Stimulated activated CD8-positive, alpha-beta memory T cell treated with anti-CD3 and anti-CD28 coated beads, Interleukin-4, amount 100 ng/mL, for 24 hours (primary cell): ENCODE data around the gene MCHR2.
"Not testable (repeated sequence)": the region's sequence is repeated elsewhere in the genome, so short reads cannot be mapped to it uniquely, and the experiment has no call there.

Experiments
- DNase-seq: peaks from one replicate; pipeline ENCODE4 v3.0.0-alpha.2; 2020; ENCODE audit warnings: low read depth

The MCHR2 gene

GRCh38 chr6:99993533-99994251 lies at the start of gene MCHR2:
MCHR2 (minus strand) TSS chr6:99994223; CDS start chr6:99956147, 38,076 bp downstream.
- DNase-seq = no peak

DNA sequence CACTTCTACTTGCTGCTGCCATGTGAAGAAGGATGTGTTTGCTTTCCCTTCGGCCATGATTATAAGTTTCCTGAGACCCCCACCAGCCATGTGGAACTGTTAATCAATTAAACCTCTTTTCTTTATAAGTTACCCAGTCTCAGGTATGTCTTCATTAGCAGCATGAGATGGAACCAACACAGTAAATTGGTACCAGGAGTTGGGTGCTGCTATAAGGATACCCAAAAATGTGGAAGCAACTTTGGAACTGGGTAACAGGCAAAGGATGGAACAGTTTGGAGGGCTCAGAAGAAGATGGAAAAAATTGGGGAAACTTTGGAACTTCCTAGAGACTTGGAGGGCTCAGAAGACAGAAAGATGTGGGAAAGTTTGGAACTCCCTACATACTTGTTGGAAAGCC lies 44.5 kb upstream of the MCHR2 start:
- not testable (repeated sequence) for DNase-seq

DNA sequence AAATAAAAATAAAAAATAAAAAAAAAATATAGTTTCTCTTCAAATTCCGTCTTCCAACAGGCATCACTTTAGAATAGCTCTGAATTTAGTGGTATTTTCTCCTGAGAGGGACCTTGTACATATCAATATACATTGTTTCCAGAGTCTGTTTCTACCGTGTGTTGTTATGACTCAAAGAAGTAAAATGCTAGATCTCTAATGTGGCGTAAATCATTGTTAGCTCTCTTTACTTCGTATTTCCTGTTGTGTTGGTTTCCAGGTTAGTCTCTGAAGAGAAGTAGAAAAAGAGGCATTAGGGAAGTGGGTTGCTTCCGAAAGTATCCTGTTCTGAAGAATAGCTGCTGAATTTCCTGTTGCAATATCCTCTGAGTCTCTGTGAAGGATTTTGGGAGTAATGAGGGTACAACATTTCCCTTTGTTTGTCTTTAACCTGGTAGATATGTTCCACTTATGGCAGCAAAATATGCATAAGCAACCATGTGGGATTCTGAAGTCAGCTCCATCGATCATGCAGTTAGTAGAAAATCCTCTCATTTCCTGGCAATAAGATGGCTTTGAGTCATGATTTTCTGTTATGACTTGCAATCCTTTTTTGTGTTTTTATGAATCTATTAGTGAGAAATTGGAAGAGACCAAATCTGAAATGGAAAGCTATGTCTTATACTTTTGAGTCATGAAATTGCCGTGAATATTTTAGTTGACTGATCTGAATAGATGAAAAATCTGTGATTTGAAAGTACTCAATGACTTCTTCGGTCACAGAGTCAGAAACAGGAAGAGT lies 42.0 kb upstream of the MCHR2 start:
- no peak for DNase-seq

GRCh38 chr6:100023798-100024197 lies 29.8 kb upstream of the MCHR2 start:
- no peak for DNase-seq

DNA sequence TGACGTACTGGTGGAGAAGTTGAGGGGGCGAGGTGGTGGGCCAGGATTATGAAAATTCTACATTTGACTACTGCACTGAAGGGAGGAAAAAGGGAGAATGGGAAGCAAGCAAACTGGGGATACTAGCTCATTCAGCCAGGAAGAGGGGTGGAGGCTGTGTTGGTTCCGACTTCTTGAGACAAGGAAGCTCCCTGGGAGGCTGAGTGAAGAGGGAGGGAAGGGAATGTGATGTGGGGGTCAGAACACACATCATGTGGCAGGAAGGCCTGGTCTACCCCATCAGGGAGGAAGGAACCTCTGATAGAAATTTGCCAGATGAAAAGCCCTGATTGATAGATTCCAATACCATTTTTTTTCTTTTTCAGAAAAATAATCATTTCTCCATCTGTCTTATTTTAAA lies 28.8 kb upstream of the MCHR2 start:
- no peak for DNase-seq

DNA sequence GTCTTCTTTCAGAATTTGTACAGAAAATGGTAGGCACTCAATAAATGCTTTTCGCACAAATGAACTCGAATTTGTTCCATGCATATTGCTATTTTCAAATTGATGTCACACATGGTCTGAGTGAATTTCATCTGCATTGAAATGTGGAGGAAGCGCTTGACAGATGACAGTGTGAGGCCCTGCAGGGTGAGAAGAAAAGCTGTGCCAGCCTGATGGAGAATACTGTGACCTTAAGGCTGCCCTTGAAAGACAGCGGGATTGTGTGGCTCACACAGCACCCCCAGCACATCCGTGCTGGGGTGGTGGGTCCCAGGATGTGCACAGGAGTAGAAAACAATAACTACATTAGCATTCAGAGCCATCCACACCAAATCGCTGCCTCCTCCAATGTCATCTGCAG lies 14.8 kb upstream of the MCHR2 start:
- no peak for DNase-seq

DNA sequence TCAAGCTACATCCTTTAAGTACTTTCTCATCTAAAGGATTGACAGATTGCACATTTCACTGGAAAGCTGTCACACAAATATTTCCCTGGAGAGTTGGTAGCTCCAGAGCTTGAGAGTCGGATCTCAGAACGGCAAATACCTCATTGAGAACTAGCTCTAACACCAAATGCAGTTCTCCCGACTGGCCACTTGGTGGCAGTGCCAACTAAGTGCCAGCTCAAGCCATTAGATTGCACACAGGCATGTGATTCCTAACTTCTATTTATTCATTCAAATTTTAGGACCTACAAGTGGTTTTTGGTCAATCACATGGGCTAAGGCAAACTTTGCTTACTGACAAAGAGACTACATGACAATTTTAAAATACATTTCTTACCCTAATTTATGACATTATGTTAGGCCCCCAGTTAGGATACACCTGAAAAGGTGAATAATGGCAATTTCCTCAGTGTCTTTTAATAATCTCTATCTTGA lies 7.9 kb upstream of the MCHR2 start:
- DNase-seq = no peak

DNA sequence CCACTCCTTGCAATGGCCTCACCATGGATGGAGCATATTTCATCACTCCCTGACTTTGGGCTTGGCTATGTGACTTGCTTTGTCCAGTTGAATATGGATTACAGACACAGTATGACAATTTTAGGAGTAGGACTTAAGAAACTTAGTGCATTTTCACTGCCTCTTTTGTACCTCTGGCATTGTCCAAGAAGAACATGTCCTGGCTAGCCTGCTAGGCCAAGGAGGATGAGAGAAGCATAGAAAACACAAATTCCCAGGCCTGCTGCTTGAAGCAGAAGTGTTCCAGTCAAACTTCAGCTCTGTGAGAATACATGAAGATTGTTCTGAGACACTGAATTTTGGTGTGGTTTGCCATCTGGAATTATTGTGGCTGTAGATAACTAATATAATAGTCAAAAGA lies 3.1 kb upstream of the MCHR2 start:
- no peak for DNase-seq

DNA sequence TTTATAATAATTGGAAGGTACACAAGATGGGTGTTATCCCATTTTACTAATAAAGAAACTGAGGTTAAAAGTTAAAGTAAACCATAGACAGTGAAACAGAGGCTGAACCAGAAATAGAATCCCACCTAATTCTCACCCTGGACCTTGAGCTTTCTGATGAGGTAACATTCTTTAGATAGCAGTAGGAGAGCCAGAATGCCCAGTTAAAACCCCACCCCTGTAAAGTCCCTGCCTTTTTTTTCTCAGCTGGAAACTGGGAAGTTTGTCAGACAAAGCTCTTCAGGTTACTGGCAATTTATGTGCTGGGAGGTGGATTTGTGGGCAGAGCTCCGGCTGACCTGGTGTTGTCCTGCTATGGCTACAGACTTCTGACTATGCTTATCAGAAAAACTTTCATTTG lies 1.9 kb upstream of the MCHR2 start:
- no peak for DNase-seq

- DNase-seq = no peak
These were observed 884 bp downstream of the MCHR2 start for GRCh38 chr6:99993146-99993532.

DNA sequence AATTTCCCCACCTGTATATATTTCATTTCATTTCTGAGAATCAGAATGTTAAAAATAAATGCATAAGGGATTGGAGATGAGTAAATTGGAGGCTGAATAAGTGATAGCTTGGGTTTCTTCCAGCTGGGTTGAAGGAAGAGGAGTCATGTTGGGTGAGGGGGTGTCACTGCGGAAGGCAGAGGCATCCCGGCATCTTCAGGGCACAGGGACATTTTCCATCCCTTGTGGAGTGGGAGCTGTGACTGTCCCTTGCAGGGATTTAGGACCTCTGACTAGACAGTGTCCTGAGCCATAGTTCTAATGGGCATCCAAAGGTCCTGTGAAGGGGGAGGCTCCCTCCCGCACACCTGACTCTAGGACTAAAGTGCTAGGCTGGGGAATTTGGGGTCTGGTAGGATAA lies 2.1 kb downstream of the MCHR2 start:
- no peak for DNase-seq

DNA sequence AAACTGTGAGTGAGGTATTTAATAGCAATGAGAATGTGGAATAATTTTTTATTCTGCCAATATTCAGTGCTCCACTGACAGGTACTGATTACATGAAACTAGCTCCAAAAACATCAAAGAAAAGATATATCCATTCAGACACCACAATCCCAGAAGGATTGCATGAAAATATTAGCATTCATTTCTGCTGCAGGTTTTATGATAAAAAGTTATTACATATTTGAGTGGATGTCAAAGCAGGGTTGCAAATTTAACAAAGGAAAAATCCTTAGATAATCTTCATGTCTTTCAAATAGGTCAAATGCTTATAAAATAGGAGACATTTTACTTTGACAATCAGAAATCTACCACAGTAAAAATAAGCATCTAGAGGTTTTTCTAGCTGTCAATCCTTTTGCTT lies 13.3 kb downstream of the MCHR2 start:
- DNase-seq = no peak

DNA sequence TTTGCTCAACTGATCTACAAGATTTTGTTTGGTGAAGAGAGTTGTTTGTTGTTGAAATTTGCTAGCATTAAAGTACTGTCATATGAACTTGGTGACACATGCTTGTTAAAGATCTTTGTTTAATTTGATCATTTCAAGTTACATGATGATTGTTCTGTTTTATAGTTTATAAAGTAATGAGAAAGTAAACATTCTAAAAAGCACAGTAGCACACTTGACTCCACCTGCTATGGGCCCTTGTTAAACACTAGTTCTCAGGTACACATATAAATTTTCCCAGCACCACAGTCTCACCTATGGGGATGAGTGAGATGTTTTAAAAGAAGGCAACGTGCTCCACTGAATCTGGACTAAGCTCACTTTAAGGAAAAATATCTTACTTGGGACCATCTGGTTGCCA lies 14.1 kb downstream of the MCHR2 start:
- DNase-seq = no peak

GRCh38 chr6:99967052-99967451 lies 27.0 kb downstream of the MCHR2 start:
- no peak for DNase-seq

GRCh38 chr6:99960027-99960426 lies 34.0 kb downstream of the MCHR2 start:
- no peak for DNase-seq

GRCh38 chr6:99951016-99951805 lies 42.8 kb downstream of the MCHR2 start:
- no peak for DNase-seq

GRCh38 chr6:99946005-99946404 lies 48.0 kb downstream of the MCHR2 start:
- DNase-seq = no peak

DNA sequence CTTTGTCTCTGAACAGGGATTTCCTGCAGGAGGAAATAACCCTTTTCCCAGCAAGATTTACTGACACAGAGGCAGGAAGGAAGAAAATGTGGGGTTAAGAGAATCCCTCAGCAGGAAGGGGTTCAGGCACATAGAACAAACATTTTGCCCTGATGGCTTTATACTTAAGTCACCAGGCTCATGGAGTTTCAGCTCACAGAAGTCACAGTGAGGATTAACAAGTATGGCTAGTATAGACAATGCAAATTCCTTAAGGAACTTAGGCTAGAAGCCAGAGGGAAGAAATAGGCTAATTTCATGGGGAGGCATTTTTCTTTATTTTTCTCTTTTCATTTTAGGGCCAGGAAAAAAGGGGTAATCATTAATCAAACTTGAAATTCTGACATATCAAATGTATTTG lies 50.2 kb downstream of the MCHR2 start:
- DNase-seq = no peak

GRCh38 chr6:99940582-99940981 lies 53.4 kb downstream of the MCHR2 start:
- DNase-seq = no peak

DNA sequence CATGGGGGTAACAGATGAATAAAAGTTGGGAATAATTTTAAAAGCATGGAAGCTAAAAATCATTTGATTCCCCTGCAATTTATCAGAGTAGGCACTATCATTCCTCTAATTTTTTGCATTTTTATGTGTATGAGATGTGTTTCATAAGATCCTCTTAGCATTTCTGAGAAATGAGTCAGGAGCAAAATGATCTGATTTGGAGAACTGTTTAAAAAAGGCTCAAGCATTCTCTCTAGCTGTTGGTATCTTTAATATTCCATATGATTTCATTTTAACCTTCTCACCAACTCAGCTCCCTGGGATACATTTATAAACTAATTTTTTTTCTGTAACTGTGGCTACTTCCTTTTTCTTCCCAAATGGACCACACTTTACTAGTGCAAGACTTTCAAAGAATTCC lies 60.9 kb downstream of the MCHR2 start:
- DNase-seq = no peak

GRCh38 chr6:99912657-99913056 lies 81.4 kb downstream of the MCHR2 start:
- DNase-seq = no peak

DNA sequence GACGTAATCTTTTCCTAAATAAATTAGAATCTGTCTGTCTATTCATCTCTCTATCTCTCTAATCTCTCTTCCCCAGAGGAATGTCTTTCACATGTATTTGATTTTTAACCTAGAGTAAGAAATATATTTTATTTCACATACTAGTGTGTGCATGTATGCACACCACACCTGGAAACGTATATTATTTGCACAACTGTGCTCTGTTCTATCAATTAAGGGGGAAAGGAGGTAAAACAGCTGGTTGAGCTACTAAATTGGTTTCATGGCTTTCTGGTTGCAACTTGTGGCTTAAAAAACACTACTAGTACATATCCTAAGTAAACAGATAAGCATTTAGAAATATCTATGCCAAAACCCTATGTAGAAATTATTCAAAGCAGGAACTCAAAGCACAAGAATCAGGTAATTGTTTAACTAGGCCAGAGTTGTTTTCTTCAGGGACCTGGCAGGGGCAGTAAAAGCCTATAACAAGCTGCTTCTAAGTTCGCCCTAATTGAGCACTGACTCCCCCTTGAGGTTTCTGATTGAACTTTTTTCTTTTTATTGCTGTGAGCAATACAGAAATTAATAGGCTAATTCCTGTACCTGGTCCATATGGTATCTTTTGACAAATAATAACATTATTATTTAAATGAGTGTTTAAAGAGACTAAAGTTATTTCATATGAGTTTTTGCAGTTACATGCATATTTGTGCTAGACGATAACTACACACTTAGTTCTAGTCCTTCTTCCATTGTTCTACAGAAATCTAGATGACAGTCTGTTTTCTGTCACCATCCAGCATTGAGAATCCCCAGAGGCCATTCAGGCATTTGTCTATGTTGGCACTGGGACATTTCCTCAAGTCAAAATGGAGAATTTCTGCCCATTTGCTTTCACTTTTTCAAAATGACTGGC lies 88.6 kb downstream of the MCHR2 start:
- no peak for DNase-seq
